HUES6 (cell line): ENCODE data around the gene MAML3.

Experiments
- H3K27ac ChIP-seq: 2 replicates; pipeline ENCODE4 v1.7.0; 2013; ENCODE audit warnings: low read depth, mild to moderate bottlenecking, low read length, inconsistent platforms
- H3K27me3 ChIP-seq: 2 replicates; pipeline ENCODE4 v1.6.1; 2013; ENCODE audit warnings: low read length; ENCODE audit not compliant: control insufficient read depth, insufficient read depth
- H3K36me3 ChIP-seq: 2 replicates; pipeline ENCODE4 v1.6.1; 2013; ENCODE audit warnings: low read length; ENCODE audit not compliant: control insufficient read depth, insufficient read depth
- H3K4me1 ChIP-seq: 2 replicates; pipeline ENCODE4 v1.6.1; 2013; ENCODE audit warnings: low read length; ENCODE audit not compliant: control insufficient read depth, insufficient read depth
- H3K4me3 ChIP-seq: 2 replicates; pipeline ENCODE4 v1.5.1; 2013; ENCODE audit warnings: low read depth, low read length
- H3K9ac ChIP-seq: one replicate; pipeline ENCODE4 v1.6.1; 2013; ENCODE audit warnings: mild to moderate bottlenecking, low read length
- H3K9me3 ChIP-seq: 2 replicates; pipeline ENCODE4 v1.6.1; 2013; ENCODE audit warnings: low read depth, low read length; ENCODE audit not compliant: control insufficient read depth, insufficient read depth

Gene MAML3

DNA sequence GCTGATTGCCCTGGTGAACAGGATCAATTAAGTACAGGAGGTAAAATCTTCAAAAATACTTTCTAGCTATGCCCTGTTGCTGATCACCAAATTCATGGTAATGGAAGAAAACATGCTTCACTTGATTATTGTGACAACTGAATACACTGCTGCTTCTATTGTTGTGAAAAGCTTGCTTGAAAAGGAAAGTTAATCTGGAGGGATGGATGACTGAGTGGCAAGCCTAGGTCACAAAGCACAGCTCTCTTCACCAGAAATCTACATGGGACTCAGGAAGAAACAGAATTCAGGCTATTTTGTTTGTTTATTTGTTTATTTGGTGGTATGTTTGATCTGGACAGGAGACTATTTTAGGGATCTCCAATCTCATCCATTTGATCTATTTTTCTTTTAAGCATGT is 306.4 kb downstream of the MAML3 start:
- Histone ChIP-seq H3K27ac (no peak overlapping the region), H3K36me3 (no peaks in the 10 kb centered on the region), H3K9ac (no peak overlapping the region), H3K4me3 (no peak overlapping the region), H3K27me3 (no peaks in the 10 kb centered on the region), H3K9me3 (no peaks in the 10 kb centered on the region), H3K4me1 (peaks cover 32% of the 10 kb centered on the region)

DNA sequence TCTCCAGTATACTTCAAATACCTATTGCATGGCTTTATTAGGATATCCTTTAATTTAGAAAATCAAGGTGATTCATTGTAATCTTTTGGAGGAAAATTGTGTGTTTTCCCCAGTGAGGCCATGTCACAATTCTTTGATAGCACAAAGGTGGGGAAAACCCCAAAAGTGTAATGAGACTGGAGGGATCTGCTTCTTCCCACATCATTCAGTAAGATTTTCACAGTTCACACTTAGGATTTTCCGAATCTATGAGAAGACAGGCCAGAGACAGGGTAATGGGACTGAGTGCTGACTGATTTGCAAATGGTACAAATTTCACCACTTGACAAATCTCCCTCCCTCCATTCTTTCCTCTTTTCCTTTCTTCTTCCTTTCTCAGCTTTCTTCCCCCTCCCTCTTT is 307.2 kb downstream of the MAML3 start:
- H3K4me1 ChIP-seq = peaks cover 30% of the 10 kb centered on the region
- H3K36me3 ChIP-seq = no peaks in the 10 kb centered on the region
- no peaks in the 10 kb centered on the region for H3K9me3 ChIP-seq
- H3K9ac ChIP-seq = no peak overlapping the region
- no peak overlapping the region for H3K27ac ChIP-seq
- H3K4me3 ChIP-seq = no peak overlapping the region
- no peaks in the 10 kb centered on the region for H3K27me3 ChIP-seq

DNA sequence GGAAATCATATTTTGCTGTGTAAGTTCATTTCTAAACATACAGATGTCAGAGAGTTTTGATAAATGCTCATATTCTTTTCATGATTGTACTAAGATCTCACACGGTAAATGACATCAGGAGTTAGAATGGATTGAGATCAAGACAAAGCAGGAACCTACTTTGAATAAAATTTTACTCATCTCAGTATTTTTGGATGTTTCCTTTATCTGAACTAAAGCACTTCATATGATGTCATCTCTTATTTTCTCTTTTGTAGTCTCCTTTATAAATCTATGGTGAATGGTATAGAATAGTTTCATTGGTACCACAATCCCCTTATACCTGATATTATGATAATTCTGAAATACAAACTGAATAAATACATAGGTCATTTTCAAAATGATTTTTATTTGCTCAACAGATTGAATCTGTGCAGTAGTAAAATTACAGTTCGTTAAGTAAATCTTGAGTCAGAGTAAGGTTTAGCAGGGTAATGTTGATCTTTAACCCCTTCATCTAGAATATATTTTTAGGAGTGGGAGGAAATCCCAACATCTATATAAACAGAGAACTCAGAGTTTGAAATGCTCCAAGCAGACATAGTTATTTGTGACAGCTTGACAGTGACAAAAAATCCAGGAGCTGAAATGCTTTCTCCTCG is 308.4 kb downstream of the MAML3 start:
- H3K9ac ChIP-seq = no peak overlapping the region
- H3K9me3 ChIP-seq = no peaks in the 10 kb centered on the region
- H3K27ac ChIP-seq = no peak overlapping the region
- H3K27me3 ChIP-seq = no peaks in the 10 kb centered on the region
- peaks cover 32% of the 10 kb centered on the region for H3K4me1 ChIP-seq
- no peak overlapping the region for H3K4me3 ChIP-seq
- no peaks in the 10 kb centered on the region for H3K36me3 ChIP-seq

DNA sequence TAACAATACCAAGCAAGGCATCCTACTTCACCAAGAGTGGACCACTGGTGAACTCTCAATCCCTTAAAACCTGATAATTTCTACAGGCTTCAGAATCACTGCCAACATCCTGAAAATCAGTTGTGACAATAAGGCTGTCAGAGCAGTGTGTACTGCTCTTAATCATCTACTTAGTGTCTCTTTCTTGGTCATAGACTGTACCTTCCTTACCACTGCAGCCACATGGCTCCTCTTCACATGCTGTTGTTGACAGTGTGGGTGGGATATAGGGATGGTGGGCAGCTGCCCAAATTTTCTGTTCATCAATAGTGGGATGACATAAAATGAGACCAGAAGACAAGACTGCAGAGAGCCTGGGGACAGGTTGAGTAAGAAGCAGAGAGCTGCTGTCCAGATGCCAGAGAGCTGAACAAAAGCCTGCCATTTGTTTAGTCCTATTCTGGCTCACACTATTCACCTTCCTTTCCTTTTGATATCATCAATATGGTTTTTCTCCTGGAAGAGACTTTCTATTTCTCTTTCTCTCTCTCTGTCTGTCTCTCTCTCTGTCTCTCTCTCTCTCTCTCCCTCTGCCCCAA is 309.4 kb downstream of the MAML3 start:
- no peak overlapping the region for H3K4me3 ChIP-seq
- H3K9ac ChIP-seq = no peak overlapping the region
- no peak overlapping the region for H3K27ac ChIP-seq
- no peaks in the 10 kb centered on the region for H3K36me3 ChIP-seq
- no peaks in the 10 kb centered on the region for H3K27me3 ChIP-seq
- no peaks in the 10 kb centered on the region for H3K9me3 ChIP-seq
- peaks cover 26% of the 10 kb centered on the region for H3K4me1 ChIP-seq

DNA sequence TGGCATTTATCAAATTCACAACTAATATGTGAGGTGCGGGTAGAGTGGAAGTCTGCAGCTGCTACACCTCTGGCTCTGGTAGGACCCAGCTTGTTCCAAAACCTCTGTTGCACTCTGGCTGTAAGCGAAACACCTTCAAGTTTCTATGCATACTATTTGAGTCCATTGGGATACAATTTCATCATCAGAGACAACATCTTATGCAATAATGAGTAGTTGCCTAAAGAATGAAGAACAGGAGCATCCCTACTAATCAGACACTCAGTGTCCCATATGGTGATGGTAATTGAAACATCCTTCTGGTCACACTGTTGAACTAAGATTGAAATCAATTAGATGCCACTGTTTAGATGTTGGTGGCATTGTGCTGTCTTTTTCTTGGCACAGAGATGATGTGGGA is 309.9 kb downstream of the MAML3 start:
- Histone ChIP-seq H3K9me3 (no peaks in the 10 kb centered on the region), H3K4me3 (no peak overlapping the region), H3K36me3 (no peaks in the 10 kb centered on the region), H3K27me3 (no peaks in the 10 kb centered on the region), H3K4me1 (peaks cover 22% of the 10 kb centered on the region), H3K27ac (no peak overlapping the region), H3K9ac (no peak overlapping the region)

DNA sequence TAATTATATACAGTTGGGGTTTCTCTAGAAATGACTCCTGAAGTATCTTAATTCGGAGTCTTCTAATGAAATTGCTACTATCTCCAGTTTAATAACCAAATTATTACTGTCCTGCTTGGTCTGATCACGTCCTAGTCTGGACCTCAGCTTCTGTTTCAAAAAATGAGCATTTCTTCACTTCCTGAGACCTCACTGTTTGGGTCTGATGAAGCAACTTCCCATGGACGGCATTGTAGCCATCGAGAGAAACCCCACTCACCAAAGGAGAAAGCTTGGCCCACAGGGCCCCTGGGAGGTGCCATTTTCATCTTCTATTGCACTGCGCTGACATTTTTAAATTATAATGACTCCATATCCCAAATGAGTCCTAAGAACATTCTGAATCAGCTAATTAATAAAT is 310.3 kb downstream of the MAML3 start:
- Histone ChIP-seq H3K4me1 (peaks cover 20% of the 10 kb centered on the region), H3K4me3 (no peak overlapping the region), H3K9me3 (no peaks in the 10 kb centered on the region), H3K36me3 (no peaks in the 10 kb centered on the region), H3K9ac (no peak overlapping the region), H3K27ac (no peak overlapping the region), H3K27me3 (no peaks in the 10 kb centered on the region)

DNA sequence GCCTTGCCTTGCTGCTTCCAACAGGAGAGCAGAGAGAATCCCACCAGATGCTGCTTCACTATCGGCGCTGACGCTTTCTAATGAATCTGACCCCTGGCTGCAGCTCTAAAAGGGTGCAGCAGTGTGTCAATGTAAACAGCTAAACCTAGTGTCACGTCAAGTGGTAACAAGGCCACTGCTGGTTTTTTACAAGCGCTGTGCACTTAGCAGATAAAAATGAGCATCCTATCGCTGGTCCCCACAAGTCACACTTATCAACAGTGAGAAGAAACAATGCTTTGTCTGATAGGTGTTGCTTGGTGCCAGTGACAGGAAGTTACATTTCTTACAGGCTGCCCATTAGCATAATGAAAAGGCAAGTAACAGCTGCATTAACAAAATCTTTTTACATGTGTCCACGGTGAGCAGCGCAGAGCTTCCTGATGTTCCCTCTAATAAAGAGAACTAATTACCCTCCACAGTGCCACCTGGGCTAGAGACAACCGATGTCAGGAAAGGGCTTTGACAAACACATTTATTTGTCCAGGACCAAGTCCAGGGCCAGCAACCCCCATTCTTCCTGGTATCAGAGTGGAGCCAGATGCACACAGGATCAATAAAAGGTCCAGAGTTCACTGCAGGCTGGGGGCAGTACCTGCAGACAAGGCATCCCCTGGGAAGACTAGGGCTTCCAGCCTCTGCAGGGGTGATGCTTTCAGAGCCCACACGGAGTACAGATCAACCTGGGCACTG is 312.4 kb downstream of the MAML3 start:
- Histone ChIP-seq H3K27ac (no peak overlapping the region), H3K4me3 (no peak overlapping the region), H3K27me3 (no peaks in the 10 kb centered on the region), H3K9me3 (no peaks in the 10 kb centered on the region), H3K4me1 (peaks cover 8% of the 10 kb centered on the region; the same call in 1 of the 2 replicates), H3K36me3 (no peaks in the 10 kb centered on the region), H3K9ac (no peak overlapping the region)

DNA sequence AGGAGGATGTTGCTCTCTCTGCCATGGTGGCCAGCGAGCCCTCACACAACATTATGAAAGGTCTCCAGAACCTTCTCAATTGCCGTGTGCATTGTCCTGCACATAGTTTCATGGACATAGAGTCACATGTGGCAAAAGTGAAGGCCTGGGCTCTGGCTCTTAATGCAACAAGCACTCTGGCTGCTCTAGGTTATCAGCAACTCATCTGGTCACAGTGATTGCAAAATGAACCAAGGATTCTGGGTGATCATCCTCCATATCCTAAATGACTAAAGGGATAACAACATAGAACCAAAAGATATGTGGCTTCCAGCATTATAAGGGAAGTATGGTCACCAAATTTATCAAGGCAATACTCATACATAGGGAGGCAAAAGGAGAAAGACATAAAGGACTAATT is 313.2 kb downstream of the MAML3 start:
- Histone ChIP-seq H3K36me3 (no peaks in the 10 kb centered on the region), H3K4me3 (no peak overlapping the region), H3K9ac (no peak overlapping the region), H3K4me1 (peaks cover 17% of the 10 kb centered on the region; the same call in 1 of the 2 replicates), H3K27ac (no peak overlapping the region), H3K9me3 (no peaks in the 10 kb centered on the region), H3K27me3 (no peaks in the 10 kb centered on the region)

DNA sequence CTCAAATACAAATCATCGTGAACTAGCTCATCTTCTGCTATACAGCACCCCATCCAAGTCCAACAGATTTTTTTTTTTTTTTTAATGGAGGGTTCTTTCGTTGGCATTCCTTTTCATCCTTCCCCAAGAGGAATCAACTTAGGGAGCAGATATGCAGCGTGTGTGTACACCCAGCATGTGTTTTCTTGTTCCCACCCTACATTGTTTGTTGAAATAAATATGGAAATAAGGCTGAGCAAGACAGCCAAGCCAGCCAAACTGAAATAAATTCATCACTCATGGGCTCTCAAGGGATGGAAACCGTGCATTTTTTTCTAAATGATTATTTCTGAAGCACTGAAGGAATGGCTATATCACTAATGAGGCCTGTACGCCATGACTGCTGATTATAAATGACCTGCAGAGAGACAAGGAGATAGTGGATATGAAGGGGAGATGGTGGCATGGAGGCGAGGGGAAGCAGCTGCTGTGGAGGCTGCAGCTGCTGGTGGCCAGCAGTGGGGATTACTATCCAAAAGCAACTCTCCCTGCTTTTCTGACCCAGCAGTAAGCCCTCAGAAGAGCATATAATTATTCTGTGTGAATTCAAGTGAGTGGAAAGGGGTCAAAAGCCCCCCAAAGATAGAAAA is 314.5 kb downstream of the MAML3 start:
- Histone ChIP-seq H3K36me3 (no peaks in the 10 kb centered on the region), H3K27ac (no peak overlapping the region), H3K9me3 (no peaks in the 10 kb centered on the region), H3K27me3 (no peaks in the 10 kb centered on the region), H3K4me1 (peaks cover 24% of the 10 kb centered on the region), H3K4me3 (no peak overlapping the region), H3K9ac (no peak overlapping the region)

DNA sequence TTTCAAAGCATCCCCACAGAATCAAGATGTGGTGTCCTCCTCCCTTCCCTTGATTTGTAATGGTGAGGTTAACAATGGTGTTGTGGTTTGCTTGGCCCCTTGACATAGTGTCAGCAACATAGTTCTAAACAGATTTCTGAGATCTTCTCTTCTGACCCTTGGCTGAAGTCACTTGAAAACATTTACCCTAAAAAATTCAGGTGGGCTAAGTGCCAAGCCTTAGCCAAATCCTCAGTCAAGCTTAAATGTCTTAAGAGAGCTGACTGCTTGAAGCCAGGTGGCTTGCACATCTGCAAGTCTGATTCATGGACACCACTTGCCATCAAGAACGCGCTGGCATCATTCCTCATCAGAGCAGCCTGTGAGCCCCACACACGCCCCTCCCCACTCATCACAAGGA is 315.2 kb downstream of the MAML3 start:
- Histone ChIP-seq H3K27ac (no peak overlapping the region), H3K9ac (no peak overlapping the region), H3K27me3 (no peaks in the 10 kb centered on the region), H3K4me1 (peaks cover 30% of the 10 kb centered on the region), H3K4me3 (no peak overlapping the region), H3K36me3 (no peaks in the 10 kb centered on the region), H3K9me3 (no peaks in the 10 kb centered on the region)

DNA sequence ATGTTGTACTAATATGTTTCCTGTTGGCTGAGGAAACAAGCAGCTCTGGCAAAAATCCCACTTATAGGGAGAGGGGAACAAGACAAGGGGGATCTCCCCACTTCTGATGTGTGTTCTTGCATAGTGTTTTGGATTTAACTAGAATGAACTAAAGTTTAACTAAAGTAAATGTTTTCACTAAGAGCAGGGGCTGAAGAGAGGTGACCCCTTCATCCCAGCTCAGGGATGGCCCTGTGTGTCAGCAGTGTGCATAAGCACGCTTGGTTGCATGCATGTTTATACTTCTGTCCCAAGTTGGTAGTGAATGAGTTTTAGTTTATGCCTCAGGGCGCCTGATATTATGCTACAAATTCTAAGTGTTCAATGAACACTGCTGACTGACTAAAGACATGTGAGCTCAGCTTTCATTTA is 319.0 kb downstream of the MAML3 start:
- Histone ChIP-seq H3K4me3 (no peak overlapping the region), H3K27ac (no peak overlapping the region), H3K27me3 (no peaks in the 10 kb centered on the region), H3K4me1 (peaks cover 32% of the 10 kb centered on the region), H3K9me3 (no peaks in the 10 kb centered on the region), H3K36me3 (no peaks in the 10 kb centered on the region), H3K9ac (no peak overlapping the region)
